HG02938 (cell line): ENCODE results near the gene FREM3.

Experiments
- ATAC-seq: cut with Tn5 transposase; IDR thresholded peaks from one replicate; pipeline ENCODE4 v1.9.1; 2021; ENCODE audit warnings: mild to moderate bottlenecking, moderate library complexity; ENCODE audit not compliant: unreplicated experiment

FREM3 gene

GRCh38 chr4:143668930-143669552 lies 31.4 kb downstream of the FREM3 start:
- ATAC-seq, result peak; percentile 93

- ATAC-seq, result no peak
These were observed 33.0 kb downstream of the FREM3 start for GRCh38 chr4:143667461-143667860.

- no peak for ATAC-seq
These were observed 42.1 kb downstream of the FREM3 start for GRCh38 chr4:143658336-143658735.

GRCh38 chr4:143654571-143654970 lies 45.9 kb downstream of the FREM3 start:
- ATAC-seq, result no peak

GRCh38 chr4:143653031-143653430 lies 47.4 kb downstream of the FREM3 start:
- ATAC-seq, result no peak

GRCh38 chr4:143643399-143643798 lies 57.1 kb downstream of the FREM3 start:
- ATAC-seq, result peak; percentile 77

- ATAC-seq, result no peak
These were observed 57.9 kb downstream of the FREM3 start for GRCh38 chr4:143642611-143643010.

DNA sequence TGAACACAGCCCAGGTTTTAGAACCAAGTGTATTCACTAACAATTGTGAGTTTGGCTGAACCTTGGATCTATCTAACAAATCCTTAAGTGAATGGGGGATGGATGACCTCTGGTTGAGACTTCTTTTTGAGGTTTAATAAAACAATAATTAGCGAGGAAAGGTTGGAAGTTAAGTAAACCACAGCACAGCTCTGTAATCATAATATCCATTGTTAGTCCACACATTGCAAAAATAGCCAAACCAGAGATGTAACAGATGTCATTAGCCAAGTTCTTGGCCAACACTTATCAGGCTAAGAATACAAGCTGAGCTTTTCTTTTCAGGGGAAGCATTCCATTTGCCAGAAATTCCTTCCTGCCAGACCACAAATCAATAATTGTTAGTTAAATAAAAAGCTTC lies 59.1 kb downstream of the FREM3 start:
- ATAC-seq, result no peak

- no peak for ATAC-seq
These were observed 65.7 kb downstream of the FREM3 start for GRCh38 chr4:143634763-143635162.

- no peak for ATAC-seq
These were observed 66.6 kb downstream of the FREM3 start for GRCh38 chr4:143633833-143634232.

- no peak for ATAC-seq
These were observed 74.2 kb downstream of the FREM3 start for GRCh38 chr4:143626134-143626911.

DNA sequence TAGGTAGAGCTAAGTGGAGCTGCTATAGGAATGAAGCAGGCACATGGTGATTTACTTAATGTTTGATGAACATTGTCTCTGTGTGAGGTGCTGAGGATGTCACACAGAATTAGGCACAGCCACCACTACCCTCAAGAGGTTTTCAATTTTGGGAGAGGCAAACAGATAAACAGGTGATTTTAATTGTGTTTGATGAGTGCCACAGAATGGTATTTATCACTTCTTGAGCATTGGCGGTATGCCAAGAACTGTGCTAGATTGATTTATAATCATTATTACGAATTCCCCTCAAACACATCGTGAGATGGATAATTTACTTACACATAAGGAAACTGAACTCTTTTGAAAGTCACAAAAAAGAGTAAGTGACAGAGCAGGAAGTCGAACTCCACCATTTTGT lies 74.8 kb downstream of the FREM3 start:
- ATAC-seq, result no peak

GRCh38 chr4:143623896-143624295 lies 76.6 kb downstream of the FREM3 start:
- ATAC-seq, result no peak

GRCh38 chr4:143618811-143619210 lies 81.7 kb downstream of the FREM3 start:
- no peak for ATAC-seq

- ATAC-seq, result no peak
These were observed 82.3 kb downstream of the FREM3 start for GRCh38 chr4:143617994-143618679.

- ATAC-seq, result peak; percentile 94
These were observed 83.7 kb downstream of the FREM3 start for GRCh38 chr4:143616771-143617170.

GRCh38 chr4:143609492-143609891 lies 91.0 kb downstream of the FREM3 start:
- ATAC-seq, result no peak

GRCh38 chr4:143606480-143606879 lies 94.0 kb downstream of the FREM3 start:
- no peak for ATAC-seq

GRCh38 chr4:143599827-143600226 lies 100.6 kb downstream of the FREM3 start:
- ATAC-seq, result no peak

GRCh38 chr4:143598816-143599215 lies 101.7 kb downstream of the FREM3 start:
- no peak for ATAC-seq

- no peak for ATAC-seq
These were observed 103.2 kb downstream of the FREM3 start for GRCh38 chr4:143597276-143597675.

- ATAC-seq, result no peak
These were observed 112.8 kb downstream of the FREM3 start for GRCh38 chr4:143587703-143588102.
